WTC11 (cell line): ENCODE data around the gene BNC2. TPM values are rescaled to one million over a fixed set of nuclear protein-coding genes. Genes with fewer than 3 reads are reported as not detected.

ENCODE experiments used
- ATAC-seq: fragments of 200-7000 bp; cut with Tn5 transposase; 2 replicates; pipeline ENCODE4 v1.10.0; 2021; ENCODE audit warnings: mild to moderate bottlenecking, moderate library complexity
- CTCF ChIA-PET: fragments of 300-600 bp; sonication (Branson Sonifier 250); formaldehyde crosslinking; loops from one replicate; lab custom pipeline; 2021; ENCODE audit warnings: antibody characterized with exemption; lab: Charles Lee
- POLR2A ChIA-PET: fragments of 350-600 bp; sonication (Branson Sonifier 250); formaldehyde crosslinking; loops from one replicate; lab custom pipeline; 2021; ENCODE audit warnings: antibody characterized with exemption; lab: Charles Lee
- DNase-seq: peaks from one replicate; pipeline ENCODE4 v3.0.0; 2021; ENCODE audit warnings: low spot score
- H3K27ac Mint-ChIP-seq: 2 replicates; pipeline ENCODE4 v1.8.0; 2021; ENCODE audit warnings: mixed read lengths
- H3K27me3 Mint-ChIP-seq: 2 replicates; pipeline ENCODE4 v1.8.0; 2021; ENCODE audit warnings: low read depth, mild to moderate bottlenecking, moderate library complexity, mixed read lengths
- H3K36me3 Mint-ChIP-seq: 2 replicates; pipeline ENCODE4 v1.8.0; 2021; ENCODE audit warnings: mixed read lengths
- H3K4me1 Mint-ChIP-seq: 2 replicates; pipeline ENCODE4 v1.8.0; 2022; ENCODE audit warnings: mixed read lengths
- H3K4me3 Mint-ChIP-seq: 2 replicates; pipeline ENCODE4 v1.8.0; 2021; ENCODE audit warnings: mild to moderate bottlenecking, moderate library complexity, mixed read lengths
- H3K9me3 Mint-ChIP-seq: 2 replicates; pipeline ENCODE4 v1.8.0; 2021; ENCODE audit warnings: mixed read lengths
- ATF2 ChIP-seq: sonication (generic); formaldehyde crosslinking; IDR thresholded peaks from 2 replicates; pipeline ENCODE4 v1.8.1; 2022; ENCODE audit warnings: low read depth, missing genetic modification reagents, borderline replicate concordance
- CBFB ChIP-seq: sonication (generic); formaldehyde crosslinking; IDR thresholded peaks from 2 replicates; pipeline ENCODE4 v1.8.1; 2022; ENCODE audit warnings: mild to moderate bottlenecking, low read depth, missing genetic modification reagents
- CTCF ChIP-seq: fragments of 200-600 bp; IDR thresholded peaks from 2 replicates; pipeline ENCODE4 v1.8.0; 2022; ENCODE audit warnings: antibody characterized with exemption
- E2F5 ChIP-seq: sonication (generic); formaldehyde crosslinking; IDR thresholded peaks from 2 replicates; pipeline ENCODE4 v1.8.1; 2022; ENCODE audit warnings: mild to moderate bottlenecking, moderate library complexity, missing genetic modification reagents
- ERG ChIP-seq: fragments of 250-450 bp; sonication (Bioruptor Pico); IDR thresholded peaks from 2 replicates; pipeline ENCODE4 v1.8.0; 2021; ENCODE audit warnings: mild to moderate bottlenecking
- FOXK1 ChIP-seq: sonication (generic); formaldehyde crosslinking; IDR thresholded peaks from 2 replicates; pipeline ENCODE4 v1.8.0; 2022; ENCODE audit warnings: mild to moderate bottlenecking, moderate library complexity, missing genetic modification reagents
- FOXP1 ChIP-seq: sonication (generic); formaldehyde crosslinking; IDR thresholded peaks from 2 replicates; pipeline ENCODE4 v1.8.0; 2022; ENCODE audit warnings: missing genetic modification reagents, mild to moderate bottlenecking, moderate library complexity, borderline replicate concordance
- HMGXB4 ChIP-seq: sonication (generic); formaldehyde crosslinking; IDR thresholded peaks from 2 replicates; pipeline ENCODE4 v1.8.1; 2023; ENCODE audit warnings: mild to moderate bottlenecking, moderate library complexity, missing genetic modification reagents
- JUN ChIP-seq: sonication (generic); formaldehyde crosslinking; IDR thresholded peaks from 2 replicates; pipeline ENCODE4 v1.8.0; 2023; ENCODE audit warnings: mild to moderate bottlenecking, missing genetic modification reagents
- KAT7 ChIP-seq: sonication (generic); formaldehyde crosslinking; IDR thresholded peaks from 2 replicates; pipeline ENCODE4 v1.8.1; 2023; ENCODE audit warnings: missing genetic modification reagents, mild to moderate bottlenecking, borderline replicate concordance
- OVOL2 ChIP-seq: fragments of 250-450 bp; sonication (Bioruptor Pico); IDR thresholded peaks from 2 replicates; pipeline ENCODE4 v1.9.0; 2021; ENCODE audit warnings: mild to moderate bottlenecking, borderline replicate concordance
- PRDM15 ChIP-seq: sonication (generic); formaldehyde crosslinking; IDR thresholded peaks from 2 replicates; pipeline ENCODE4 v1.8.0; 2022; ENCODE audit warnings: missing genetic modification reagents
- SMAD4 ChIP-seq: sonication (generic); formaldehyde crosslinking; IDR thresholded peaks from 2 replicates; pipeline ENCODE4 v1.8.0; 2022; ENCODE audit warnings: mild to moderate bottlenecking, missing genetic modification reagents
- SP1 ChIP-seq: sonication (generic); formaldehyde crosslinking; conservative IDR thresholded peaks from 2 replicates; pipeline ENCODE4 v1.8.1; 2022; ENCODE audit warnings: missing genetic modification reagents
- TEAD1 ChIP-seq: sonication (generic); formaldehyde crosslinking; IDR thresholded peaks from 2 replicates; pipeline ENCODE4 v1.8.0; 2022; ENCODE audit warnings: mild to moderate bottlenecking, missing genetic modification reagents
- TEAD4 ChIP-seq: sonication (generic); formaldehyde crosslinking; IDR thresholded peaks from 2 replicates; pipeline ENCODE4 v1.8.0; 2022; ENCODE audit warnings: mild to moderate bottlenecking, missing genetic modification reagents
- USF1 ChIP-seq: sonication (generic); formaldehyde crosslinking; IDR thresholded peaks from 2 replicates; pipeline ENCODE4 v1.8.0; 2022; ENCODE audit warnings: mild to moderate bottlenecking, missing genetic modification reagents
- ZNF232 ChIP-seq: sonication (generic); formaldehyde crosslinking; IDR thresholded peaks from 2 replicates; pipeline ENCODE4 v1.8.0; 2022; ENCODE audit warnings: mild to moderate bottlenecking, missing genetic modification reagents
- ZNF281 ChIP-seq: sonication (generic); formaldehyde crosslinking; IDR thresholded peaks from 2 replicates; pipeline ENCODE4 v1.8.0; 2023; ENCODE audit warnings: mild to moderate bottlenecking, missing genetic modification reagents
- ZNF396 ChIP-seq: fragments of 250-450 bp; sonication (Bioruptor Pico); IDR thresholded peaks from 2 replicates; pipeline ENCODE4 v1.8.0; 2021; ENCODE audit warnings: mild to moderate bottlenecking, moderate library complexity, borderline replicate concordance
- ZNF671 ChIP-seq: fragments of 250-450 bp; sonication (Bioruptor Pico); IDR thresholded peaks from 2 replicates; pipeline ENCODE4 v1.8.0; 2021; ENCODE audit warnings: mild to moderate bottlenecking
- ZSCAN18 ChIP-seq: fragments of 250-450 bp; sonication (Bioruptor Pico); IDR thresholded peaks from 2 replicates; pipeline ENCODE4 v2.1.2; 2022; ENCODE audit warnings: mild to moderate bottlenecking, moderate library complexity
- total RNA-seq: library from RNA; stranded (reverse); gene quantifications from 3 replicates; pipeline ENCODE4 v1.2.3, GENCODE V29; 2021

BNC2 gene
- total RNA-seq, 1 experiment from 2014 or later: 33.3 TPM

GRCh38 chr9:16705111-16705604 is 165.3 kb downstream of the BNC2 start:
- H3K36me3 Mint-ChIP-seq: no peaks in the 10 kb centered on the region
- no peaks in the 10 kb centered on the region for H3K9me3 Mint-ChIP-seq
- ChIA-PET CTCF (interaction anchor here (1.0 kb wide), 1 partner anchor 23 kb away, joined by 3 read pairs; no protein-coding TSS in a partner anchor), POLR2A (interaction anchor here (0.7 to 1.1 kb wide), 3 partner anchors 16 to 23 kb away, joined by 3 read pairs; no protein-coding TSS in a partner anchor)
- ATAC-seq (peak; percentile 74), DNase-seq (peak; percentile 68)
- peak overlapping the region; percentile 61 for H3K4me3 Mint-ChIP-seq
- no peaks in the 10 kb centered on the region for H3K27me3 Mint-ChIP-seq
- peak overlapping the region; percentile 99 for H3K27ac Mint-ChIP-seq
- H3K4me1 Mint-ChIP-seq: peaks cover 74% of the 10 kb centered on the region
- TF ChIP-seq PRDM15 (CRISPR knock-in tag) (no peak), ATF2 (CRISPR knock-in tag) (no peak), ERG (CRISPR knock-in tag) (no peak), CTCF (no peak), SP1 (CRISPR knock-in tag) (no peak), JUN (CRISPR knock-in tag) (no peak), OVOL2 (CRISPR knock-in tag) (no peak), SMAD4 (no peak), TEAD1 (CRISPR knock-in tag) (peak; percentile 68; the same call in 1 of the 2 replicates), USF1 (no peak), HMGXB4 (CRISPR knock-in tag) (no peak), FOXK1 (CRISPR knock-in tag) (peak; percentile 46; the same call in 1 of the 2 replicates), KAT7 (CRISPR knock-in tag) (no peak), E2F5 (CRISPR knock-in tag) (no peak), ZNF396 (CRISPR knock-in tag) (no peak), ZNF232 (CRISPR knock-in tag) (no peak), CBFB (CRISPR knock-in tag) (no peak), ZNF671 (CRISPR knock-in tag) (no peak), ZNF281 (no peak), FOXP1 (CRISPR knock-in tag) (no peak), ZSCAN18 (no peak), TEAD4 (CRISPR knock-in tag) (0 out of 2 replicates have a peak, but pooled peaks have one; percentile 18)
